AG10803 (cell line): ENCODE data around the gene OLFM2.

Experiments
- DNase-seq: peaks from one replicate; pipeline ENCODE4 v3.0.0; 2010; ENCODE audit warnings: low read depth
- H3K4me3 ChIP-seq: 2 replicates; pipeline ENCODE4 v1.5.1; 2011; ENCODE audit warnings: mild to moderate bottlenecking, low read length, control low read depth
- CTCF ChIP-seq: conservative IDR thresholded peaks from 2 replicates; pipeline ENCODE4 v1.5.1; 2011; ENCODE audit warnings: mild to moderate bottlenecking, low read length, control low read depth, inconsistent platforms

The OLFM2 gene

GRCh38 chr19:9941671-9942070 is 5.4 kb upstream of the OLFM2 start:
- no peak overlapping the region for H3K4me3 ChIP-seq
- TF ChIP-seq CTCF, result no peak
- DNase-seq, result peak; percentile 92

- no peak overlapping the region for H3K4me3 ChIP-seq
- no peak for TF ChIP-seq CTCF
- DNase-seq, result peak; percentile 95
Measured at GRCh38 chr19:9941231-9941630, 4.9 kb upstream of the OLFM2 start.

- no peak for TF ChIP-seq CTCF
- peak; percentile 46 for DNase-seq
- H3K4me3 ChIP-seq, result no peak overlapping the region
Measured at GRCh38 chr19:9940778-9941177, 4.5 kb upstream of the OLFM2 start.

- peak; percentile 34 for DNase-seq
- no peak overlapping the region for H3K4me3 ChIP-seq
- TF ChIP-seq CTCF, result no peak
Measured at GRCh38 chr19:9939301-9939913, 3.1 kb upstream of the OLFM2 start.

- H3K4me3 ChIP-seq, result no peak overlapping the region
- TF ChIP-seq CTCF, result no peak
- no peak for DNase-seq
Measured at GRCh38 chr19:9937001-9937411, 691 bp upstream of the OLFM2 start.

GRCh38 chr19:9935506-9936325 is 599 bp downstream of the OLFM2 start:
- no peak for TF ChIP-seq CTCF
- DNase-seq, result no peak
- peak overlapping the region; percentile 48 for H3K4me3 ChIP-seq
